ENCODE data around the gene STXBP5. TPM values are rescaled to one million over a fixed set of nuclear protein-coding genes. Genes with fewer than 3 reads are reported as not detected.

STXBP5 gene
- total and polyA plus RNA-seq, 2 experiments from 2014 or later: 11.1 to 30.3 TPM

GRCh38 chr6:147297663-147298316 lies 93.6 kb downstream of the STXBP5 start:
- 100% methylated on average over 3 of the region's 3 CpGs for WGBS (ENCODE audit: low lambda C conversion rate, missing lambda C conversion rate)
- TF ChIP-seq EZH2 (IDR thresholded peaks at IDR 0.05; ENCODE audit: borderline replicate concordance) (no peak), EZH2phosphoT487 (IDR thresholded peaks at IDR 0.05; ENCODE audit: low read depth, severe bottlenecking, unreplicated experiment) (no peak), CTCF (IDR thresholded peaks at IDR 0.05; ENCODE audit: poor library complexity) (no peak)
- no peaks in the 10 kb centered on the region for H3K36me3 ChIP-seq (replicated peaks; ENCODE audit: insufficient read depth, low read depth)

GRCh38 chr6:147298461-147298860 lies 94.2 kb downstream of the STXBP5 start:
- H3K4me1 ChIP-seq (ENCODE audit: insufficient read depth): no peaks in the 10 kb centered on the region
- H3K79me2 ChIP-seq: no peaks in the 10 kb centered on the region
- no peaks in the 10 kb centered on the region for H3K27me3 ChIP-seq
- H3K9me2 ChIP-seq (replicated peaks; ENCODE audit: insufficient read depth): no peaks in the 10 kb centered on the region
- H3K9me3 ChIP-seq (ENCODE audit: low read depth): peaks cover 15% of the 10 kb centered on the region
- no peak overlapping the region for H3K4me2 ChIP-seq
- H3K27ac ChIP-seq: no peak overlapping the region
- H2AFZ ChIP-seq: no peak overlapping the region
- no peaks in the 10 kb centered on the region for H3K36me3 ChIP-seq (replicated peaks; ENCODE audit: insufficient read depth, low read depth)
- 97% methylated on average over 2 of the region's 2 CpGs for WGBS (ENCODE audit: low lambda C conversion rate, missing lambda C conversion rate)
- TF ChIP-seq EZH2phosphoT487 (IDR thresholded peaks at IDR 0.05; ENCODE audit: low read depth, severe bottlenecking, unreplicated experiment) (no peak), EZH2 (IDR thresholded peaks at IDR 0.05; ENCODE audit: borderline replicate concordance) (no peak), CTCF (IDR thresholded peaks at IDR 0.05; ENCODE audit: poor library complexity) (no peak)
- DNase-seq (ENCODE audit: low spot score): no peak
- no peaks in the 10 kb centered on the region for H4K20me1 ChIP-seq (ENCODE audit: insufficient read depth, poor library complexity, severe bottlenecking)
- H3K4me3 ChIP-seq: no peak overlapping the region

More at GRCh38 chr6:147297663-147298316, 93.6 kb downstream of the STXBP5 start:
- no peaks in the 10 kb centered on the region for H3K9me2 ChIP-seq (replicated peaks; ENCODE audit: insufficient read depth)
- H4K20me1 ChIP-seq (ENCODE audit: insufficient read depth, poor library complexity, severe bottlenecking): no peaks in the 10 kb centered on the region
- H3K27ac ChIP-seq: no peak overlapping the region
- no peak overlapping the region for H3K4me3 ChIP-seq
- peaks cover 15% of the 10 kb centered on the region for H3K9me3 ChIP-seq (ENCODE audit: low read depth)
- no peaks in the 10 kb centered on the region for H3K4me1 ChIP-seq (ENCODE audit: insufficient read depth)
- no peaks in the 10 kb centered on the region for H3K27me3 ChIP-seq
- H3K79me2 ChIP-seq: no peaks in the 10 kb centered on the region
- DNase-seq (ENCODE audit: low spot score): no peak
- no peak overlapping the region for H2AFZ ChIP-seq
- H3K4me2 ChIP-seq: no peak overlapping the region

GRCh38 chr6:147299035-147299434 lies 94.8 kb downstream of the STXBP5 start:
- Histone ChIP-seq H3K9me2 (replicated peaks; ENCODE audit: insufficient read depth) (no peaks in the 10 kb centered on the region), H3K4me2 (no peak overlapping the region), H3K4me1 (ENCODE audit: insufficient read depth) (no peaks in the 10 kb centered on the region), H3K27ac (no peak overlapping the region), H3K4me3 (no peak overlapping the region), H3K36me3 (replicated peaks; ENCODE audit: insufficient read depth, low read depth) (no peaks in the 10 kb centered on the region), H3K9me3 (ENCODE audit: low read depth) (peaks cover 15% of the 10 kb centered on the region), H4K20me1 (ENCODE audit: insufficient read depth, poor library complexity, severe bottlenecking) (no peaks in the 10 kb centered on the region), H3K79me2 (no peaks in the 10 kb centered on the region), H2AFZ (no peak overlapping the region), H3K27me3 (no peaks in the 10 kb centered on the region)
- DNase-seq (ENCODE audit: low spot score): no peak
- no peak for TF ChIP-seq CTCF (IDR thresholded peaks at IDR 0.05; ENCODE audit: poor library complexity)
- TF ChIP-seq EZH2phosphoT487 (IDR thresholded peaks at IDR 0.05; ENCODE audit: low read depth, severe bottlenecking, unreplicated experiment): no peak
- TF ChIP-seq EZH2 (IDR thresholded peaks at IDR 0.05; ENCODE audit: borderline replicate concordance): no peak
- 94% methylated on average over 3 of the region's 3 CpGs for WGBS (ENCODE audit: low lambda C conversion rate, missing lambda C conversion rate)

Measured in hepatocyte (in vitro differentiated cells).